DND-41 (cell line): ENCODE results near the gene SPDYE3.

Source experiments
- ATAC-seq: fragments of 200-7000 bp; cut with Tn5 transposase; 3 replicates; pipeline ENCODE4 v1.9.1; 2021; ENCODE audit warnings: low read depth; ENCODE audit not compliant: insufficient read depth
- DNase-seq: peaks from one replicate; pipeline ENCODE4 v3.0.0-alpha.2; 2020
- H2AFZ ChIP-seq: 2 replicates; pipeline ENCODE4 v1.6.0; 2012; ENCODE audit warnings: low read depth, low read length
- H3K27ac ChIP-seq: 2 replicates; pipeline ENCODE4 v1.5.1; 2012; ENCODE audit warnings: low read length, inconsistent platforms
- H3K27me3 ChIP-seq: fragments of 200-600 bp; sonication (generic); 2 replicates; pipeline ENCODE4 v1.6.0; 2012; ENCODE audit warnings: low read length, mild to moderate bottlenecking, inconsistent platforms; ENCODE audit not compliant: insufficient read depth, poor library complexity
- H3K36me3 ChIP-seq: 2 replicates; pipeline ENCODE4 v1.5.1; 2012; ENCODE audit warnings: low read length, inconsistent platforms; ENCODE audit not compliant: insufficient read depth
- H3K4me1 ChIP-seq: 2 replicates; pipeline ENCODE4 v1.5.1; 2012; ENCODE audit warnings: mild to moderate bottlenecking, low read length; ENCODE audit not compliant: insufficient read depth
- H3K4me2 ChIP-seq: 2 replicates; pipeline ENCODE4 v1.6.0; 2012; ENCODE audit warnings: mild to moderate bottlenecking, moderate library complexity, low read length, inconsistent platforms; ENCODE audit not compliant: insufficient read depth
- H3K4me3 ChIP-seq, 2 experiments: fragments of 200-600 bp in 1 of 2; shearing (Covaris generic) in 1 of 2; 2 replicates each; pipeline ENCODE4 v1.5.1; 2012 to 2016; ENCODE audit warnings: inconsistent platforms in 2 of 2, low read length in 2 of 2, mild to moderate bottlenecking in 2 of 2, low read depth in 1 of 2, moderate library complexity in 1 of 2
- H3K79me2 ChIP-seq: 2 replicates; pipeline ENCODE4 v1.6.0; 2012; ENCODE audit warnings: low read length, inconsistent platforms; ENCODE audit not compliant: insufficient read depth
- H3K9ac ChIP-seq: 2 replicates; pipeline ENCODE4 v1.6.0; 2012; ENCODE audit warnings: low read depth, mild to moderate bottlenecking, inconsistent platforms, low read length, moderate library complexity
- H3K9me3 ChIP-seq: 2 replicates; pipeline ENCODE4 v1.5.1; 2012; ENCODE audit warnings: low read length, moderate library complexity, mild to moderate bottlenecking, inconsistent platforms; ENCODE audit not compliant: insufficient read depth, severe bottlenecking
- H4K20me1 ChIP-seq: 2 replicates; pipeline ENCODE4 v1.6.0; 2012; ENCODE audit warnings: low read length; ENCODE audit not compliant: insufficient read depth
- CTCF ChIP-seq: IDR thresholded peaks from 2 replicates; pipeline ENCODE4 v1.5.1; 2012; ENCODE audit warnings: borderline replicate concordance, low read length, moderate library complexity, mild to moderate bottlenecking; ENCODE audit not compliant: poor library complexity, severe bottlenecking; ENCODE audit errors: extremely low read depth
- EZH2 ChIP-seq: IDR thresholded peaks from 3 replicates; pipeline ENCODE4 v1.6.1; 2012; ENCODE audit warnings: borderline replicate concordance, low read depth, mild to moderate bottlenecking, moderate library complexity, low read length, inconsistent platforms; ENCODE audit not compliant: severe bottlenecking

SPDYE3 gene

GRCh38 chr7:100369105-100369504 lies 61.6 kb downstream of the SPDYE3 start:
- ATAC-seq, result no peak
- H3K4me1 ChIP-seq, result peaks cover 13% of the 10 kb centered on the region
- H4K20me1 ChIP-seq, result peaks cover 3% of the 10 kb centered on the region; the same call in 1 of the 2 replicates
- no peak for DNase-seq
- no peak overlapping the region for H2AFZ ChIP-seq
- no peaks in the 10 kb centered on the region for H3K27me3 ChIP-seq
- TF ChIP-seq CTCF, result no peak
- TF ChIP-seq EZH2, result no peak
- peaks cover 40% of the 10 kb centered on the region for H3K36me3 ChIP-seq
- no peaks in the 10 kb centered on the region for H3K79me2 ChIP-seq
- H3K9me3 ChIP-seq, result no peaks in the 10 kb centered on the region
- H3K4me2 ChIP-seq, result no peak overlapping the region
- H3K9ac ChIP-seq, result no peak overlapping the region
- no peak overlapping the region for H3K27ac ChIP-seq
- H3K4me3 ChIP-seq, result no peak overlapping the region

- Histone ChIP-seq H2AFZ (no peak overlapping the region), H3K27me3 (no peaks in the 10 kb centered on the region), H3K4me3 (no peak overlapping the region), H4K20me1 (peaks cover 3% of the 10 kb centered on the region; the same call in 1 of the 2 replicates), H3K36me3 (peaks cover 30% of the 10 kb centered on the region), H3K4me1 (peaks cover 13% of the 10 kb centered on the region), H3K27ac (no peak overlapping the region), H3K4me2 (no peak overlapping the region), H3K9me3 (no peaks in the 10 kb centered on the region), H3K79me2 (no peaks in the 10 kb centered on the region), H3K9ac (no peak overlapping the region)
- ATAC-seq (no peak), DNase-seq (no peak)
- TF ChIP-seq CTCF (no peak), EZH2 (no peak)
These were observed 62.8 kb downstream of the SPDYE3 start for GRCh38 chr7:100370303-100370702.

GRCh38 chr7:100370746-100371145 lies 63.2 kb downstream of the SPDYE3 start:
- H3K4me1 ChIP-seq, result peaks cover 13% of the 10 kb centered on the region
- peaks cover 26% of the 10 kb centered on the region for H3K36me3 ChIP-seq
- no peaks in the 10 kb centered on the region for H3K79me2 ChIP-seq
- TF ChIP-seq CTCF (no peak), EZH2 (no peak)
- no peak overlapping the region for H3K27ac ChIP-seq
- peaks cover 3% of the 10 kb centered on the region; the same call in 1 of the 2 replicates for H4K20me1 ChIP-seq
- no peak overlapping the region for H3K9ac ChIP-seq
- H3K9me3 ChIP-seq, result no peaks in the 10 kb centered on the region
- no peaks in the 10 kb centered on the region for H3K27me3 ChIP-seq
- no peak overlapping the region for H3K4me3 ChIP-seq
- H3K4me2 ChIP-seq, result no peak overlapping the region
- DNase-seq (no peak), ATAC-seq (no peak)
- H2AFZ ChIP-seq, result no peak overlapping the region
